H9 (cell line): ENCODE results near the gene SH3GLB2. TPM values are rescaled to one million over a fixed set of nuclear protein-coding genes. Genes with fewer than 3 reads are reported as not detected.
A peak's percentile ranks its signal among the peaks of the same experiment; 100 is the strongest.

Source experiments
- DNase-seq: peaks from one replicate; pipeline ENCODE4 v3.0.0-alpha.2; 2017
- H2AFZ ChIP-seq: one replicate; pipeline ENCODE4 v1.6.1; 2013; ENCODE audit warnings: mild to moderate bottlenecking, low read length, control low read depth, moderate library complexity
- H2AK5ac ChIP-seq: 2 replicates; pipeline ENCODE4 v1.6.1; 2013; ENCODE audit warnings: low read length, control low read depth, mixed read lengths; ENCODE audit not compliant: insufficient read length
- H2BK120ac ChIP-seq: one replicate; pipeline ENCODE4 v1.6.1; 2013; ENCODE audit warnings: low read depth, mild to moderate bottlenecking, low read length, control low read depth, inconsistent platforms; ENCODE audit not compliant: poor library complexity, severe bottlenecking
- H2BK12ac ChIP-seq: 2 replicates; pipeline ENCODE4 v1.6.1; 2013; ENCODE audit warnings: low read length, control low read depth, mixed read lengths, low read depth; ENCODE audit not compliant: insufficient read length
- H2BK15ac ChIP-seq: 2 replicates; pipeline ENCODE4 v1.6.1; 2013; ENCODE audit warnings: low read depth, low read length, control low read depth
- H2BK20ac ChIP-seq: one replicate; pipeline ENCODE4 v1.6.1; 2013; ENCODE audit warnings: low read depth, mild to moderate bottlenecking, low read length, control low read depth, inconsistent platforms; ENCODE audit not compliant: poor library complexity, severe bottlenecking
- H2BK5ac ChIP-seq: 2 replicates; pipeline ENCODE4 v1.6.1; 2013; ENCODE audit warnings: low read length, control low read depth, mixed read lengths; ENCODE audit not compliant: insufficient read length
- H3K14ac ChIP-seq: 2 replicates; pipeline ENCODE4 v1.6.1; 2013; ENCODE audit warnings: low read length, control low read depth; ENCODE audit not compliant: insufficient read depth
- H3K18ac ChIP-seq: 2 replicates; pipeline ENCODE4 v1.6.1; 2013; ENCODE audit warnings: low read depth, mild to moderate bottlenecking, mixed read lengths, low read length, control low read depth; ENCODE audit not compliant: insufficient read length
- H3K23ac ChIP-seq: 2 replicates; pipeline ENCODE4 v1.6.1; 2013; ENCODE audit warnings: low read length, control low read depth, mixed read lengths, low read depth; ENCODE audit not compliant: insufficient read length
- H3K23me2 ChIP-seq: 2 replicates; pipeline ENCODE4 v1.6.1; 2013; ENCODE audit warnings: low read depth, mild to moderate bottlenecking, mixed read lengths, low read length, control low read depth; ENCODE audit not compliant: insufficient read length, poor library complexity, severe bottlenecking
- H3K27ac ChIP-seq: 2 replicates; pipeline ENCODE4 v1.5.1; 2013; ENCODE audit warnings: low read length, control low read depth, mixed read lengths, low read depth; ENCODE audit not compliant: insufficient read length
- H3K27me3 ChIP-seq: 2 replicates; pipeline ENCODE4 v1.6.1; 2013; ENCODE audit warnings: low read length, control low read depth, inconsistent platforms; ENCODE audit not compliant: insufficient read depth
- H3K4ac ChIP-seq: 2 replicates; pipeline ENCODE4 v1.6.1; 2013; ENCODE audit warnings: low read depth, mild to moderate bottlenecking, control low read depth, inconsistent platforms, low read length, moderate library complexity
- H3K4me1 ChIP-seq: 2 replicates; pipeline ENCODE4 v1.6.1; 2013; ENCODE audit warnings: low read length, control low read depth, inconsistent platforms; ENCODE audit not compliant: insufficient read depth
- H3K4me2 ChIP-seq: 2 replicates; pipeline ENCODE4 v1.6.1; 2013; ENCODE audit warnings: low read length, control low read depth, mixed read lengths; ENCODE audit not compliant: insufficient read length, insufficient read depth
- H3K56ac ChIP-seq: 2 replicates; pipeline ENCODE4 v1.6.1; 2013; ENCODE audit warnings: low read depth, mild to moderate bottlenecking, mixed read lengths, low read length, control low read depth; ENCODE audit not compliant: insufficient read length
- H3K79me1 ChIP-seq: 2 replicates; pipeline ENCODE4 v1.6.1; 2013; ENCODE audit warnings: low read depth, mild to moderate bottlenecking, moderate library complexity, low read length, control low read depth, inconsistent platforms; ENCODE audit not compliant: insufficient read depth, poor library complexity, severe bottlenecking
- H3K79me2 ChIP-seq: 2 replicates; pipeline ENCODE4 v1.6.1; 2013; ENCODE audit warnings: low read length, control low read depth, inconsistent platforms; ENCODE audit not compliant: insufficient read depth
- H3K9ac ChIP-seq: 2 replicates; pipeline ENCODE4 v1.6.1; 2013; ENCODE audit warnings: low read length, control low read depth, mixed read lengths; ENCODE audit not compliant: insufficient read length; ENCODE audit errors: extremely low read depth
- H3K9me3 ChIP-seq: one replicate; pipeline ENCODE4 v1.6.1; 2013; ENCODE audit warnings: low read depth, low read length, inconsistent platforms; ENCODE audit not compliant: control insufficient read depth
- H3T11ph ChIP-seq: one replicate; pipeline ENCODE4 v1.6.1; 2013; ENCODE audit warnings: mild to moderate bottlenecking, low read length, control low read depth, inconsistent platforms
- H4K20me1 ChIP-seq: one replicate; pipeline ENCODE4 v1.6.1; 2013; ENCODE audit not compliant: control insufficient read depth, insufficient read length, insufficient read depth
- H4K5ac ChIP-seq: 2 replicates; pipeline ENCODE4 v1.6.1; 2013; ENCODE audit warnings: low read depth, mild to moderate bottlenecking, mixed read lengths, low read length, control low read depth; ENCODE audit not compliant: insufficient read length
- H4K8ac ChIP-seq: replicated peaks from 2 replicates; pipeline ENCODE4 v1.6.1; 2013; ENCODE audit warnings: low read length, control low read depth, mixed read lengths, low read depth; ENCODE audit not compliant: insufficient read length
- H4K91ac ChIP-seq: 2 replicates; pipeline ENCODE4 v1.6.1; 2013; ENCODE audit warnings: low read depth, mild to moderate bottlenecking, moderate library complexity, mixed read lengths, low read length, control low read depth; ENCODE audit not compliant: insufficient read length
- H3K27ac Mint-ChIP-seq, 3 experiments: 2 replicates in 2 of 3; 3 replicates in 1 of 3; pipeline ENCODE4 v1.8.0; 2020 to 2021; ENCODE audit warnings: mixed read lengths in 3 of 3, mild to moderate bottlenecking in 1 of 3, moderate library complexity in 1 of 3
- H3K27me3 Mint-ChIP-seq: 2 replicates; pipeline ENCODE4 v1.8.0; 2021; ENCODE audit warnings: low read depth, mild to moderate bottlenecking, moderate library complexity, mixed read lengths
- H3K36me3 Mint-ChIP-seq, 3 experiments: 2 replicates in 2 of 3; 3 replicates in 1 of 3; pipeline ENCODE4 v1.8.0; 2020 to 2021; ENCODE audit warnings: low read depth in 3 of 3, mixed read lengths in 3 of 3; ENCODE audit not compliant: insufficient read depth in 1 of 3
- H3K4me1 Mint-ChIP-seq, 2 experiments: 2 replicates each; pipeline ENCODE4 v1.8.0; 2020; ENCODE audit warnings: mixed read lengths in 2 of 2
- H3K4me3 Mint-ChIP-seq, 2 experiments: 2 replicates in 1 of 2; 3 replicates in 1 of 2; pipeline ENCODE4 v1.8.0; 2020 to 2021; ENCODE audit warnings: mild to moderate bottlenecking in 2 of 2, mixed read lengths in 2 of 2, moderate library complexity in 1 of 2
- H3K9me3 Mint-ChIP-seq, 2 experiments: 2 replicates in 1 of 2; 3 replicates in 1 of 2; pipeline ENCODE4 v1.8.0; 2020; ENCODE audit warnings: mild to moderate bottlenecking in 2 of 2, mixed read lengths in 2 of 2, moderate library complexity in 1 of 2
- CTCF ChIP-seq: fragments of 200-600 bp; sonication (generic); conservative IDR thresholded peaks from 3 replicates; pipeline ENCODE4 v1.8.0; 2021; ENCODE audit warnings: antibody characterized with exemption, mild to moderate bottlenecking
- WGBS: extraction: QIAGEN DNeasy Blood & Tissue Kit; methylation state at CpG from one replicate; pipeline ENCODE4 v1.1.7; 2013; ENCODE audit warnings: missing lambda C conversion rate, low lambda C conversion rate, mixed read lengths; ENCODE audit not compliant: insufficient read length; ENCODE audit errors: extremely low coverage; 5-methylcytosine and 5-hydroxymethylcytosine counted together
- total RNA-seq: library from RNA; stranded (reverse); gene quantifications from 2 replicates; pipeline ENCODE4 v1.2.1, GENCODE V29; 2021

Gene SH3GLB2
- total RNA-seq, 1 experiment from 2014 or later: 69.5 TPM

DNA sequence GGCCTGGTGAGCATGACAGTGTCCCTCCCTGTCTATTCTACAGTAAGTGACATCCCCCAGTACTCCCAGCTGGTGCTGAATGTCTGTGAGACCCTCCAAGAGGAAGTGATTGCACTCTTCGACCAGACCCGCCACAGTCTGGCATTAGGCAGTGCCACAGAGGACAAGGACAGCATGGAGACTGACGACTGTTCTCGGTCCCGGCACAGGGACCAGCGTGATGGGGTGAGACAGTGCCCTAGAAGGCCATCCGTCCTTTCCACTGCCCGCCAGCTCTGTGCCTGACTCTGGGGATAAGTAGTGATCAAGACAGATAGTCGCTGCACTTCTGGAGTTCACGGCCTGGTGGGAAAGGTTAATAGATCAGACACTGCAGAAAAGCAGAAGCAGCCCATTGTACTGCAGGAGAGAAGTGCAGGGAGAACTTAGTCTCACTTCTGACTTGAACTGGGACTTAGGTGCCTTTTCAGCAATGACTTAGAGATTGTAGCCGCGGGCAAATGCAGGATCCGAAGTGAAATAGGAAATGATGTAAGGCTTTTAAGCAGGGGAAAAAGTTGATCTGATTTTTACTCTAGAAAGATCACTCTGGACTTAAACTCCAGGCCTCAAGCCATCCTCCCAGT lies 28.4 kb downstream of the SH3GLB2 start:
- Histone ChIP-seq H3K27ac (no peak overlapping the region), H4K5ac (no peak overlapping the region), H2AK5ac (no peak overlapping the region), H3K9me3 (no peaks in the 10 kb centered on the region), H3T11ph (no peak overlapping the region), H3K14ac (no peak overlapping the region), H3K79me2 (no peaks in the 10 kb centered on the region), H3K4ac (no peak overlapping the region), H3K27me3 (no peaks in the 10 kb centered on the region), H2BK12ac (no peak overlapping the region), H3K56ac (no peak overlapping the region), H3K79me1 (no peaks in the 10 kb centered on the region), H3K23me2 (no peaks in the 10 kb centered on the region), H2BK5ac (no peak overlapping the region), H2BK15ac (no peak overlapping the region), H3K18ac (no peak overlapping the region), H2BK20ac (no peak overlapping the region), H2AFZ (no peak overlapping the region), H2BK120ac (no peak overlapping the region), H3K4me2 (no peak overlapping the region), H3K4me1 (no peaks in the 10 kb centered on the region), H4K8ac (no peak overlapping the region), H3K9ac (no peak overlapping the region), H4K20me1 (no peaks in the 10 kb centered on the region), H3K23ac (no peak overlapping the region), H4K91ac (no peak overlapping the region)
- WGBS: no CpG with 5 or more reads among the region's 13 CpGs
- no peaks in the 10 kb centered on the region for H3K4me1 Mint-ChIP-seq
- peaks cover 68 to 93% (median 83%) of the 10 kb centered on the region in 3 experiments for H3K36me3 Mint-ChIP-seq
- H3K27me3 Mint-ChIP-seq: no peaks in the 10 kb centered on the region; the same call in 1 of the 2 replicates
- 0 out of 7 replicates have a peak overlapping the region, but pooled peaks of 1 of the 3 experiments have one; percentile 12 for H3K27ac Mint-ChIP-seq
- DNase-seq: no peak
- TF ChIP-seq CTCF: no peak
- H3K9me3 Mint-ChIP-seq: no peaks in the 10 kb centered on the region
- no peak overlapping the region for H3K4me3 Mint-ChIP-seq
